Measurements from ENCODE around the gene PCNX2. TPM values are rescaled to one million over a fixed set of nuclear protein-coding genes. Genes with fewer than 3 reads are reported as not detected.
A peak's percentile ranks its signal among the peaks of the same experiment; 100 is the strongest.

The PCNX2 gene
- total and polyA plus RNA-seq, 2 of the 8 experiments (the other 6 are each of a cell fraction or from before 2014, with no cell fraction given): 46.1 to 57.6 TPM

DNA sequence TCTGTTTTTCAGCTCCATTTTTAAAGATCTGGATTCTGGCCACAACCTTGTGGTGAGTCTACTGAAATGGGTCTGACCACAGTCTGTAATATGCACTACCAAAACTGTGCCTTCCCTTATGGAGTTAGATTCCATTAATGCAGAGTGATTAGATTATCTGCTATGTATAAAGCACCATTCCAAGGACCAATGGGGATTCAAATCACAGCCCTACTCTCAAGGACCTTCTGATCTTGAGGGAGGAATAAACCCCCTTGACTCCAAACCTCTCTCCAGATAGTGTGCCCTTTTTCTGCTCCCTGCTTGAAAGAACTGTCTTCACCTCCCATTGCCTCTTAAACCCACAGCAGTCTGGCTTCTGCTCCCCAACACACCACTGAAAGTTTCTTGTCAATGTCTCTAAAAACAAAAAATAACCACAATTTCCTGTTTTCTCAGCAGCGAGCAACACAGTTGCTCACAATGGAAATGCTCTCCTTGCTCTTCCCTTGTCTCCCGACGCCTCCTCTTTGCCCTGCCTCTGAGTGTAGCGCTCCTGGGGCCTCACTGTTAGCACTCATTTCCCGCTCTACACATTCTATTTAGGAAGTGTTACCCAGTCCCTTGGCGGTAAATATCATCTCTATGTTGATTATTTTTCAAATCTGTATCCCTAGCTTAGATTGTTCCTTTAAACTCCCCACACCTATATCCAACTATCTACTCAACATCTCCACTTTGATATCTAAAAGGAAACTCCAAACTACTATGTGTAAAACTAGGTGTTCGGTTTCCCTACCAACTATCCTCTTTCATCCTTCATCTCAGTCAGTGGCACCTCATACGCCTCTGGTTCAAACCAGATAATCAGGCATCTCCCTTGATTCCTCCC lies 13.6 kb downstream of the PCNX2 start:
- Histone ChIP-seq H3K18ac (ENCODE audit: extremely low read depth, low read length) (no peak overlapping the region), H3K27me3 (replicated peaks in 1 of 4; ENCODE audit: control insufficient read depth in 3 of 4, extremely low read depth in 1 of 4, insufficient read depth in 3 of 4, low read length in 3 of 4) (no peaks in the 10 kb centered on the region), H4K20me1 (replicated peaks in 1 of 2; ENCODE audit: control insufficient read depth in 1 of 2, insufficient read depth in 2 of 2, low read length in 2 of 2) (peaks cover 4 to 8% of the 10 kb centered on the region in 2 experiments), H3K4me1 (replicated peaks in 1 of 4; ENCODE audit: control insufficient read depth in 3 of 4, insufficient read depth in 4 of 4, low read length in 3 of 4) (peaks cover 0 to 7% (median 0%) of the 10 kb centered on the region in 4 experiments; a peak in 1 of 7 replicates), H4K8ac (ENCODE audit: extremely low read depth, insufficient read depth, low read length) (no peak overlapping the region), H3K23me2 (ENCODE audit: low read depth, low read length) (no peaks in the 10 kb centered on the region), H3K9me3 (ENCODE audit: insufficient read depth in 2 of 2, low read depth in 1 of 2, low read length in 1 of 2) (0 out of 4 replicates have a peak, but pooled peaks cover 0 to 2% of the 10 kb centered on the region in 2 experiments), H3K4me2 (ENCODE audit: insufficient read depth in 1 of 2, low read depth in 2 of 2, low read length in 2 of 2) (no peak overlapping the region), H3K27ac (ENCODE audit: low read depth, low read length) (no peak overlapping the region), H3K14ac (ENCODE audit: insufficient read length) (no peak overlapping the region), H3K9ac (replicated peaks in 1 of 4; ENCODE audit: extremely low read depth in 1 of 4, low read depth in 3 of 4, low read length in 3 of 4) (no peak overlapping the region), H3K4ac (replicated peaks; ENCODE audit: insufficient read length, low read depth, low read length) (no peak overlapping the region), H2AK5ac (ENCODE audit: low read depth, low read length) (no peak overlapping the region), H4K5ac (ENCODE audit: insufficient read length, low read depth, low read length) (no peak overlapping the region), H2BK120ac (replicated peaks; ENCODE audit: low read depth, low read length) (no peak overlapping the region), H3K36me3 (ENCODE audit: control insufficient read depth in 2 of 4, insufficient read depth in 4 of 4, low read length in 3 of 4) (peaks cover 0 to 5% (median 2%) of the 10 kb centered on the region in 4 experiments; a peak in 2 of 8 replicates), H3K79me1 (ENCODE audit: low read depth, low read length) (peaks cover 18% of the 10 kb centered on the region; the same call in 1 of the 2 replicates), H2BK12ac (ENCODE audit: low read depth, low read length) (no peak overlapping the region), H2AFZ (ENCODE audit: low read length) (no peak overlapping the region), H4K91ac (replicated peaks; ENCODE audit: insufficient read length, low read length) (no peak overlapping the region), H3K79me2 (ENCODE audit: control insufficient read depth in 1 of 2, insufficient read depth in 2 of 2, low read length in 2 of 2) (peaks cover 10 to 94% of the 10 kb centered on the region in 2 experiments), H2BK20ac (ENCODE audit: low read length) (no peak overlapping the region), H3K56ac (replicated peaks; ENCODE audit: insufficient read length, low read depth, low read length) (no peak overlapping the region), H2BK5ac (ENCODE audit: low read depth, low read length) (no peak overlapping the region), H3K4me3 (ENCODE audit: extremely low read depth in 1 of 4, insufficient read depth in 2 of 4, low read depth in 3 of 4, low read length in 4 of 4) (no peak overlapping the region), H3K23ac (ENCODE audit: insufficient read length) (no peak overlapping the region), H2BK15ac (ENCODE audit: low read length) (no peak overlapping the region)
- TF ChIP-seq, protein P1, sequence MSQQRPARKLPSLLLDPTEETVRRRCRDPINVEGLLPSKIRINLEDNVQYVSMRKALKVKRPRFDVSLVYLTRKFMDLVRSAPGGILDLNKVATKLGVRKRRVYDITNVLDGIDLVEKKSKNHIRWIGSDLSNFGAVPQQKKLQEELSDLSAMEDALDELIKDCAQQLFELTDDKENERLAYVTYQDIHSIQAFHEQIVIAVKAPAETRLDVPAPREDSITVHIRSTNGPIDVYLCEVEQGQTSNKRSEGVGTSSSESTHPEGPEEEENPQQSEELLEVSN (IDR thresholded peaks at IDR 0.05): 0 out of 2 replicates have a peak, but pooled peaks have one; percentile 24
- TF ChIP-seq TEAD4 (IDR thresholded peaks at IDR 0.05; ENCODE audit: low read depth, low read length) (no peak), SAP30 (IDR thresholded peaks at IDR 0.05; ENCODE audit: insufficient read depth, insufficient replicate concordance, low read length) (no peak), PHF8 (conservative IDR thresholded peaks at IDR 0.05; ENCODE audit: low read depth, low read length) (no peak), SUZ12 (IDR thresholded peaks at IDR 0.05; ENCODE audit: low read length) (no peak)
- TF ChIP-seq, protein P2, sequence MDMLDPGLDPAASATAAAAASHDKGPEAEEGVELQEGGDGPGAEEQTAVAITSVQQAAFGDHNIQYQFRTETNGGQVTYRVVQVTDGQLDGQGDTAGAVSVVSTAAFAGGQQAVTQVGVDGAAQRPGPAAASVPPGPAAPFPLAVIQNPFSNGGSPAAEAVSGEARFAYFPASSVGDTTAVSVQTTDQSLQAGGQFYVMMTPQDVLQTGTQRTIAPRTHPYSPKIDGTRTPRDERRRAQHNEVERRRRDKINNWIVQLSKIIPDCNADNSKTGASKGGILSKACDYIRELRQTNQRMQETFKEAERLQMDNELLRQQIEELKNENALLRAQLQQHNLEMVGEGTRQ (IDR thresholded peaks at IDR 0.05; ENCODE audit: low read length): no peak
- WGBS, 2 experiments (ENCODE audit: extremely low coverage in 1 of 2, insufficient coverage in 1 of 2, insufficient read length in 1 of 2, insufficient replicate concordance in 2 of 2, low coverage in 1 of 2, low lambda C conversion rate in 2 of 2, missing lambda C conversion rate in 1 of 2): 85% methylated on average over 8 of the region's 8 CpGs; no CpG with 5 or more reads in 1 of the 2 experiments
- ChIA-PET POLR2A (ENCODE audit: partially characterized antibody) (no interaction called here), CTCF (ENCODE audit: partially characterized antibody) (interaction anchor here (1.2 kb wide), 1 partner anchor 18 kb away, joined by 4 read pairs; no protein-coding TSS in a partner anchor)
- DNase-seq (ENCODE audit: low read depth in 1 of 2, low spot score in 2 of 2): no peak
- FAIRE-seq: no peak
